IPS-18c (cell line): ENCODE measurements around the gene IRF2BP1.
A peak's percentile ranks its signal among the peaks of the same experiment; 100 is the strongest.

Source experiments
- H3K4me3 ChIP-seq: 2 replicates; pipeline ENCODE4 v1.7.0; 2013; ENCODE audit warnings: low read depth, mild to moderate bottlenecking, low read length, moderate library complexity; ENCODE audit not compliant: insufficient read depth
- H3K9me3 ChIP-seq: one replicate; pipeline ENCODE4 v1.6.1; 2013; ENCODE audit warnings: mild to moderate bottlenecking, low read length, moderate library complexity; ENCODE audit not compliant: control insufficient read depth, insufficient read depth

The IRF2BP1 gene

DNA sequence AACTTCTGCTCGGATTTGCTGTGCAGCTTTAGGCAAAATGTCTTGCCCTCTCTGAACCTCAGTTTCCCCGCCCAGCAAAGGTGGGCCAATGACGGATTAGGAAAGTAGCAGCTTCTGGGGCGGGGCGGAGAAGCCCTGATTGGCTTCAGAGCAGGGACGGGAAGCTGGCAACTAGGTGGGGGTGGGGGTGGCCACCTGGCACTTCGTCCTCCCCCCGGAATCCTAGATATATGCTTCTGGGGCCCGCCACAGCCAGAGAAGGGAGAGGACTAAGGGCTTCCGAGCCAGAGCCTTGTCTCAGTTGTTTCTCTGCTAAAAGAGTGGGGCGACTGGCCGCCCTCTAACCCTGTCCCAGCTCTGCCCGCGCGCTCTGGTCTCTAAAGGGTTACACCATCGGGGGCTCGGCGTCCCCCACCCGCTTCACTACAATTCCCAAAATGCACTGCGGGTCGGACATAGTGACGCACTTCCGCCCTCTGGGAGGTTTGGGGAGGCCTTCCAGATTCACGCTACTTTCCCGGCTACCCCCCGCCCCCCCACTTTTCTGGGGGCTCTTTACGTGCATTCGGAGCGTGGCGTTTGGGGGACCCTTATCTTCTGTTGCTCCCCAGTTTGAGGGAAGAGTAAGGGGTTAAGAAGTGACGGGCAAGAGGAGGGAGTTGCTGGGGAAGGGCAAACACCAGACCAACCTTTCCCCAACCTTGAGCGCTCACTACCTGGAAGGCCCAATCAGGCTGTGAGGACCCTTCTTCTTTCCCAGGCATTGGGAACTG lies 672 bp upstream of the IRF2BP1 start:
- no peaks in the 10 kb centered on the region for H3K9me3 ChIP-seq
- H3K4me3 ChIP-seq = peak overlapping the region; percentile 91

DNA sequence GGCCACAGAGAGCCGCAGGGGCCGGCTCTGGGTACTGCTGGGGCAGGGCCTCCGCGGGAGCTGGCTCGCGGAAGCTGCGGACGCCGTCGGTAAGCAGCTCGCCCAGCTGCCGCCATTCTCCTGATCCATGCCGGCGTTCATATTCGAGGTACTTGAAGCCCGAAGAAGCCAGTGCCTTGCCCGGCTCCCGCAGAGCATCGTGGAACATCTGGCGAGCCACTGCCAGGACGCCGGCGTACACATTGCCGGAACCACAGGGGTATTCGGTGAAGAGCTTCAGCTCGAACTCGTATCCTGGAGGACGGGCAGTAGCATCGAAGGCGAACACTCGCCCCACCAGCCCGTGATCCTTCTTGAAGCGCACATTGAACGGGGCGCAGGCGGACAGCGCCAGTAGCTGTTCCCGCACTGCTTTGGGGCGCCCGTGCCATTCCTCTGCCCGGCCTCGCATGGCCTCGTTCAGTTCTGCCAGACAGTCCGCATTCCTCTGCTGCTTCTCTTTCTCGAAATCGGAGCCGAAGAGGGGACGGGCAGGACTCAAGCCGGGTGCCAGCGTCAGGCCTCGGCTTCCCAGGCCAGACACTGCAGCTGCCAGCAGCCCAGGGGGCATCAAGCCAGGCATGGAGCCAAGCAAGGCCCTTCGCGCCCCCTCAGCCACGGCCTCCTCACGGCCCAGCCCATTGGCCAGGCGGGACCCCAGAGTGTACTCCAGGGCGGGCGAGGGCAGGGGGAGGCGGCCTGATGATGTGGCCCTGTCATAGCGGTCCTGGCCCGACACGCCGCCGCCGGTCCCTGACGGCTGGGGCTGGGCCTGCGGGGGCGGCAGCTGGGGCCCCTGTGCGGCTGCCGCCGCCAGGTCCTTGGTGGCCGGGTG lies 1.0 kb downstream of the IRF2BP1 start:
- Histone ChIP-seq H3K4me3 (peak overlapping the region; percentile 91), H3K9me3 (no peaks in the 10 kb centered on the region)

DNA sequence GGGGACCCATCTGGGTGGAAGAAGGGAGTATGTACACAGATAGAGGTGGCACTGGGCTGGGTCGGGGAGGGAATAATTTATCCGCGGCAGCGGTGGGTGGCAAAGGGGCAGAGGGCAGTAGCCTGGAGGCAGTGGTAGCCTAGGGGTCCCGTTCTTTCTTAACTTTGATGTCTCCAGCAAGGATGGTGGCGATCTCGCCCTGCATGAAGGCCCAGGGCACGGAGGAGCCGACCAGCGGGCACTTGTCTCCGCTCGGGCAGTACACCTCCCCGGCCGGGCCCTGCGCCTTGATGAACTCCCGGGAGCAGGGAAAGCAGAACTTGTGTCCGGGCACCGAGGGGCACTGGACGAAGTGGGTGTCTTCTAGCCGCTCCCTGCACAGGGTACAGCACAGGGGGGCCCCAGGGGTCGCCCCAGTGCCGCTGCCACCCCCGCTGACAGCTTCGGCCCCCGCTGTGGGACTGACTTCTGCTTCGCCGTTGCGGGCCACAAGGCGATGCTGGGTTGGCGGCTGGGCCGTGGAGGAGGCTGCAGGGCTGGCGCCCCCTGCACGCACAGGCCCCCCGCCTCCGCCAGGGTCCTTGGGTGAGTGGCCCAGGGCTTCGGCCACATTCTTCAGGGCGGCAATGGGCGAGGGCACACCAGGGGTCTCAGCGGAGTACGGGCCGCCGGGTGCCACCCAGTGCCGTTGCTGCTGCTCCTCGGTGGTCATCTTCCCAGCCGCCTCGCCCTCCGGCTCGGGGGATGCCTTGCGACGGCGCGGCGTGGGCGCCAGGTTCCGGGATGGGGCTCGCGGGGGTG lies 1.9 kb downstream of the IRF2BP1 start:
- Histone ChIP-seq H3K9me3 (no peaks in the 10 kb centered on the region), H3K4me3 (0 out of 2 replicates have a peak overlapping the region, but pooled peaks have one; percentile 9)

DNA sequence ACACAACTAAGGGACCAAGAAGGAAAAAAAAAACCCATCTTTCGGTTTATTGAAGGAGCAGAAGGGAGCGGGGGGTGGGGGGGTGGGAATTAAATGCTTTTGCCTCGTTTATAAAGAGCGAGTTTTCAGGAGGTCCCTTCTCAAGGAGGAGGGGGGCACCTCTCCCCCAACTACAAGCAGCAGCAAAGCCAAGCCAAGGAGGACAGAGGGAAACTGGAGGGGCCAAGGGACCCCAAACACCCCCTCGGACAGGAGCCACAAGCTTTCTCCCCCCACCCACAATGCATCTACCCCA lies 2.4 kb downstream of the IRF2BP1 start:
- Histone ChIP-seq H3K4me3 (0 out of 2 replicates have a peak overlapping the region, but pooled peaks have one; percentile 9), H3K9me3 (no peaks in the 10 kb centered on the region)

DNA sequence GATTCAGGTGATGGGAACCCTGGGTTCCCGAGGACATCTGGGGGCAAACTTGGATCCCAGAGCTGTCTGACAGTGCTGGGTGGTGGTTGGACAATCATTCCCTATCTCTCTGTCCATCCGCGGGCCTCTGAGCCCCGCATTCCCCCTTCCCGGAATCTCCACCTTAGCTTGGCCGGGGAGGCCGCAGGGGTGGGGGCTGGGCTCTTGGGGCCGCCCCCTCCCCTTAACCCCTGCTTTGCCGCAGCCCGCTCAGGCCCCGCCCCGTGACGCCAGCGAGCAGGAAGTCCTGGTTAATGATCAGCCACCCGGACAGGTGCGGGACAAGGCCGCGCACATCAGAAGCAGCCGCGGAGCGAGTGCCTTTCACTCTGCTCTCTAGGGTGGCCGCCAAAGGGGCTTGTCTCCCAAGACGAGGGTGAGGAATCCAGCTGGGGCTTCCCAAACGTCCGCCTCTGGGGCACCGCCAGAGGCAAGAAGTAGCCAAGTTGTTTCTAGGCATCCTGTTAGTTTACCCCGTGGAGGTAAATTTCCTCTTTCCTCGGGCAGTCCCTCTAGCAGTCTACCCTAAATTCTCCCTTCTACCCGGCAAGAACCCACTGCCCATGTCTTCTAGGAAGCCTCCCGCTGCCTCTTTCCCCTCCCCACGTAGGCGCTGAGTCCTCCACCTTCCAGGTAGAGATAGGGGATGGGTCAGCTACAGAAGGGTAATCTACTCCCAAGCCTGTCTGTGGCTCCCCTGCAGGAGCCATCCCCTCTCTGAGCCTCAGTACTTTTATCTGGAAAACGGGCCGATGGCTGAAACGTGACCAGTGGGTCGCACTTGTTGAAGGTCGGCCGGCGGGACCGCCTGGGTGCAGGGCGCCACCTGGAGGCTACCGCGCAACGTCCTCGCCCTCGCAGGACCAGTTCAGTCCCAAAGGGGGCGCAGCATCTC lies 3.0 kb downstream of the IRF2BP1 start:
- Histone ChIP-seq H3K4me3 (peak overlapping the region; percentile 57), H3K9me3 (no peaks in the 10 kb centered on the region)

DNA sequence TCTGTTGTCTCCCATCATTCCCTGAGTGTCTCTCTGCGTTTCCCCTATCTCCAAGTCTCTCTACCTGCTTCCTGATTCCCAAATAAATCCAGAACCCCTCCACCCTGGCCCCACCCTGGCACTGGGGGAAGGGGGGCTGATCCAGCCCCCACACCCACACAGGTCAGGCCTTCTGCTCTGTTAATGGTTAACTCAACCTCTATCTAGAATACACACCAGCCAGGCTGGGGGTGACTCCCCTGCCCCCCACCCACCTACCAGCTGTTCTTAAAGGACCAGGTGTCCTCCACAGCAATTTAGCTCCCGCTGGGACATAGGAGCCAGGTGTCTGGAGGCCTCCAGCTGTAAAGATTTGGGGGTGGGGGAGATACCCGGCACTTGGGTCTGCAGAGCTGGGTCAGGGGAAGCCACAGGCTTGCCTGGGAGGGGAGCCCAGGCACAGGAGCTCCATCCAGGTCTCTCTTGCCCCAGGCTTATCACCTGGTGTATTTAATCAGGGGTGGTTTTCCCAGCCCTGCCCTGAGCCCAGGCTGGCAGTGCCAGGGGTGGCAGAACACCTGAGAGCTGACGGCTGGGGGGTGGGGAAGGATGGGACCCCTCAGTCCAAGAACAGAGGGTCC lies 3.9 kb downstream of the IRF2BP1 start:
- Histone ChIP-seq H3K9me3 (no peaks in the 10 kb centered on the region), H3K4me3 (peak overlapping the region; percentile 57)

DNA sequence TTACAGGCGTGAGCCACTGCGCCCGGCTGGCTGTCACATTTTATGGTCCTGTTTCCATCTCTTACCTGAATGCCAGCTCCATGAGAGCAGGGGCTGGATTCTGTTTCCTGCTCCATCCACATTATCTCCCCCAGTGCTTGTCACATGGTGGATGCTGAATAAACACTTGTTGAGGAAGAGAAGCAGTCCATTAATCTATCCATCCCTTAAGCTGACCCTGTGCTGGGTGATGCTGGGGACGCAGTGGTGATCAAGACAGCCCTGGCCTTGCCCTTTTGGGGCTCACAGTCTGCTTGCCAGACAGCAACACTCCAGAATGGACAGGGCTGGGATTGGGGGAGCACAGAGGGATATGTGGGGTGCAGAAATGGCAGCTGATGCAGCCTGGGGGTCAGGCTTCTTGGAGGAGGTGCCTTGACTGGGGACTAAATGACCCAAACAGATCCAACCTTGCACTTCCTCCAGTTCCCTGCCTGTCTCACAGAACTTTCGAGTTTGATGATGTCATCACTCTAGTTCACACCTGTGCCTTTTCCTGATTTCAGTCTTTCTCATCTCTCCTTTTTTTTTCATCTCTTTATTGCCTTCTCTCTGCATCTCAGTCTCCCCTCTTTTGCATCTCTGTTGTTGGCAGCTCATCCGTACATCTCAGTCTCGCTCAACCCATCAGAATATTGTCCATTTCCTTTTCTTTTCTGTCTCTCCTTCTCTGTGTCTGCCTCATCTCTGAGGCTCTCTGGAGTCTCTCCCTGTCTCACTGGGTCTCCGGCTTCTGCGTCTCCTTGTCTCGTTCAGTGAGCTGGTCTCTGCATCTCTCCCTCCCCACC lies 4.6 kb downstream of the IRF2BP1 start:
- peak overlapping the region; percentile 57 for H3K4me3 ChIP-seq

DNA sequence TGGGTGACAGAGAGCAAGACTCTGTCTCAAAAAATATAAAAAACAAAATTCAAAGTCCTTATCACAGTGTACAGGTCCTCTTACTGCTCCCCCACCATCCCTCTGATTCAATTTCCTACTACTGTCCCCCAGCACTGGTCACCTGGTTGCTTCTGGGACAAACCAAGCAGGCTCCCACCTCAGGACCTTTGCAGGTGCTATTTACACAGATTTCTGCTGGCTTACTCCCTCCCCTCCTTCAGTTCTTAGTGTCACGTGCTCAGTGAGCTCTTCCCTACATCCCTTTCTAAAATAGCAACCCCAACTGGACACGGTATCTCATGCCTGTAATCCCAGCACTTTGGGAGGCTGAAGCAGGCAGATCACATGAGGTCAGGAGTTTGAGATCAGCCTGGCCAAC lies 6.0 kb downstream of the IRF2BP1 start:
- Histone ChIP-seq H3K9me3 (no peaks in the 10 kb centered on the region), H3K4me3 (no peak overlapping the region)

More for the DNA sequence above, 4.6 kb downstream of the IRF2BP1 start:
- H3K9me3 ChIP-seq = no peaks in the 10 kb centered on the region

DNA sequence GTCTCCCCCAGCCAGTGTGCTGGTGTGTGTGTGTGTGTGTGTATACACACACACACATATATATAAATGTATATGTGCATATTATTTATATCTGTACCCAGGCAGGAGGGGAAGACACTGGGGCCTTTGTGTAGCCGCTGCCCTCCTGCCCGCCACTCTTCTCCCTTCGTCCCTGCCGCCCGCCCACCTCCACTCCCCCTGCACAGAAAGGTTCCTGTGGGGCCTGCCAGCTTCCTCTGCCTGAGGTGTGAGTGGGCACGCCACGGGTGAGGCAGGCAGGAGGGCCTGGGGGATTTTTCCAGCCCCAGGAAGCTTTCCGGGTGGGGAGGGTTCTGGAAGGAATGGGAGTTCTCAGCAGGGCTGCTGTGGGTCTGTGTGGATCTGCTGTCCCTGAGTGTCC lies 6.9 kb downstream of the IRF2BP1 start:
- no peaks in the 10 kb centered on the region for H3K9me3 ChIP-seq
- H3K4me3 ChIP-seq = no peak overlapping the region

DNA sequence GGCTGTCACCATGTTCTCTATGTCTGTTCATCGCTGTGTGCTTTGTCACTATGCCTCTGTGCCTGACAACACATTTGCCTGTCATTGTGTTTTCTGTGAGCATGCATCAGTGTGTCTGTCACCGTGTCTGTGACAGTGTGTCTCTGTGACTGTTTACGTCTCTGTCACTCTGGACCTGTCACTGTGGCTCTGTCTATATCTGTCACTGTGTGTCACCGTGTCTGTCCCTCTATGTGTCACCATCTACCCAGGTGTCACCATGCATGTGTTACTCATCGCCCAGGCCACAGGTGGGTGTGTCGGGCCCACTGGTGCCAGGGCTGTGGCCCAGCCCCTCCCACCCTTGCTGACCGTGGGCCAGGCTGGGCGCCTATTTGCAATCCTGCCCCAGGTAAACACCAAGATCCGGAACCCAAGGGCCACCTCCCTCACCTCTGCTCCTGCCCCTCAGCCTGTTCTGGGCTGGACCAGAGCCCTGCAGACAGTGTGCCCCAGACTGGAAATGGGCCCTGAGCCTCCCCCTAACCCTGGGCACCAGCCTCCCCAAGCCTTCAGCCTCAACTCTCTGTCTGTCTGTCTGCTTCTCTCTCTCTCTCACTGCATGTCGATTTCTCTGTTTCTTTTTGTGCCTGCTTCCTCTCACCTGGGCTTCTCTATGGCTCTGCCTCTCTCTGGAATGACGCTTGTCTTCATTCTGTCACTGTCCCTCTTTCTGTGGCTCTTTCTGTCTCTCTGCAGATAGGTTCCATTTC lies 7.7 kb downstream of the IRF2BP1 start:
- H3K9me3 ChIP-seq = no peaks in the 10 kb centered on the region

DNA sequence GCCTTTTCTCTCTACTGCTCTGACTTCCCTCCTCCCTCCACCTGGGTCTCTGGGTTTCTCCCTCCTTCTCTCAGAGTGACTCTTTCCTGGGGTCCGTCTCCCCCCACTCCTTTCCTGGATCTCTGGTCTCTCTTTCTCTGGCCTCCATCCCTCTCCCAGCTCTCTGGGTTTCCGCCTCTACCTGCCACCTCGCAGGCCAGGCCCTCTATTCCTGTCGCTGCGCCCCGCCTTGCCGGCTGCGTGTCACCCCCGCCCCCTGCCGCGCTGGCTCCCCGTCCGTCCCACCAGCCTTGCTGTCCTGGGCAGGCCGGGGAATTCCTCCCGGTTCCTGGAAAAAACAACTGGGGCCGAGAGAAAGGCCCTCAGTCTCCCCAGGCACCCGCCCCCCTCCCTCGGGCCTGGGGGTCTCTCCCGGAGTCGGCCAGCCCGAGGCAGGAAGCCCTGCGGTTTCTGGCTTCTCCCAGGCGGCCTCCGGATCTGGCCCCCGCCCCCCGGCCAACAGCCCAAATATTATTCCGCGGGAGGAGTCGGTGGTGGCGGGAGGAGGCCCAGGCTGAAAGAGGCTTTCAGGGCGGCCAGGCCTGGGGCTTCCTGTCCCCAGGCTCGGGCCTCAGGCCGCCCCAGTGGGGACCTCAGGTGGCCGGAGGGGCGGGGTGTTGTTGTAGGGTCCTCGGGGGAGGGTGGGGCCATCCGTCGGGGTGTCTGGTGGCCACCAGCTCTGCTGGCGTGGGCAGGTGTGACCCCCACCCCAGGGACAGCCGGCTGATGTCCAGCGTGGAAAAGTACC lies 9.3 kb downstream of the IRF2BP1 start:
- Histone ChIP-seq H3K9me3 (no peaks in the 10 kb centered on the region), H3K4me3 (peak overlapping the region; percentile 41)

More for the DNA sequence above, 7.7 kb downstream of the IRF2BP1 start:
- H3K4me3 ChIP-seq = no peak overlapping the region

DNA sequence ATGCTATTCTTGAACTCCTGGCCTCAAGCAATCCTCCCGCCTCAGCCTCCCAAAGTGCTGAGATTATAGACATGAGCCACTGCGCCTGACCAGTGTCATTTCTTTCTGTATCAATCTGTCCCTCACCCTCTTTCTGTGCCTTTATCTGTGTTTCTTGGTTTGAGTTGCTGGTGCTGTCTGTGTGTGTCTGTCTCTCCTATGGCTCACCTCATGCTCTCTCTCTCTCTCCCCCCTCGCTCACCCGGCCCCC lies 9.9 kb downstream of the IRF2BP1 start:
- H3K9me3 ChIP-seq = no peaks in the 10 kb centered on the region
- H3K4me3 ChIP-seq = peak overlapping the region; percentile 41; the same call in 1 of the 2 replicates

DNA sequence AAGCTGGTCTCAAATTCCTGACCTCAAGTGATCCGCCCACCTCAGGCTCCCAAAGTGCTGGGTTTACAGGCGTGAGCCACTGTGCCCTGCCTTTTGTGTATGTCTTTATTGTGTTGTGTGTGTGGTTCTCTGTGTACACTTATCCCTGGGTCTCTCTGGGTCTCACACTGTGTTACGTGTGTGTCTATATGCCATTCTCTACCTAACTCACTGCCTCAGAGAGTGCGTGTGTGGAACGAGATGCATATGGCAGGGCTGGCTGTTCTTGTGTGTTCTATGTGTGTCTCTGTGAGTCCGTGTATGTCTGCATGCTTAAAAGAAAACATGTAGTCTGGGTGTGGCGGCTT lies 11.3 kb downstream of the IRF2BP1 start:
- Histone ChIP-seq H3K4me3 (no peak overlapping the region), H3K9me3 (no peaks in the 10 kb centered on the region)

DNA sequence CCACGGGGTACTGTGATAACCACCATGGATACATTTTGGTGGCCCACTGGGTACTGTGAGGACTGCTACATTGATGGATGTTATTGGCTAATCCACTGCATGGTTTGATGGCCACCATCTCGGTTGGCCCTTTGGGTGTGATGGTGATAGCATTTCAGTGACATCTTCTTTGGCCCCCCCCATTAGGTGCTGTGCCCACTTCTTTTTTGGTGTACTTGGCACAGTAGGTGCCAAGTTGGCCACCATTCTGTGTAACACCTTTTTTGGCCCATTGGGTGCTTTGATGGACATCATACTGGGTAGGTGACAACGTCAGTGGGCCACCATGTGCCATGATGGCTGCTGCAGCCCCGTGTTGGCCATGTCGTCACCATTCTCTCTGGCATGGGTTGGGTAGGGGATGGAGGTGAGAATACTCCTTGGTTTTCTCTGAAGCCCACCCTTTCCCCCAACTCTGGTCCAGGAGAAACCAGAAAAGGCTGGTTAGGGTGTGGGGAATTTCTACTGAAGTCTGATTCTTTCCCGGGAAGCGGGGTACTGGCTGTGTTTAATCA lies 12.6 kb downstream of the IRF2BP1 start:
- Histone ChIP-seq H3K4me3 (no peak overlapping the region), H3K9me3 (no peaks in the 10 kb centered on the region)
